HEK293T (cell line): ENCODE measurements around the gene SYS1.

ENCODE experiments used
- CTCF ChIA-PET: fragments of 350-600 bp; formaldehyde crosslinking; extraction: SDS; loops from one replicate; lab custom pipeline; 2021; ENCODE audit warnings: antibody characterized with exemption, inconsistent platforms; lab: Yijun Ruan, JAX
- POLR2A ChIA-PET: fragments of 350-600 bp; formaldehyde crosslinking; extraction: SDS; loops from one replicate; lab custom pipeline; 2020; ENCODE audit warnings: antibody characterized with exemption, inconsistent platforms; lab: Yijun Ruan, JAX
- DNase-seq: peaks from one replicate; pipeline ENCODE4 v3.0.0; 2012; ENCODE audit warnings: mixed read lengths; ENCODE audit errors: extremely low spot score
- ARNT ChIP-seq: fragments of 450-650 bp; IDR thresholded peaks from 2 replicates; pipeline ENCODE4 v1.6.1; 2017; ENCODE audit warnings: mild to moderate bottlenecking
- BHLHE40 ChIP-seq: fragments of 450-650 bp; IDR thresholded peaks from 2 replicates; pipeline ENCODE4 v1.6.1; 2016; ENCODE audit warnings: mild to moderate bottlenecking, moderate library complexity, borderline replicate concordance
- CTBP1 ChIP-seq: fragments of 450-650 bp; IDR thresholded peaks from 2 replicates; pipeline ENCODE4 v1.6.1; 2016; ENCODE audit warnings: borderline replicate concordance
- ELF4 ChIP-seq: fragments of 450-650 bp; IDR thresholded peaks from 2 replicates; pipeline ENCODE4 v1.6.1; 2017; ENCODE audit warnings: antibody characterized with exemption
- FOXA1 ChIP-seq: fragments of 450-650 bp; IDR thresholded peaks from 2 replicates; pipeline ENCODE4 v1.6.1; 2016; ENCODE audit warnings: mild to moderate bottlenecking
- FOXK2 ChIP-seq: fragments of 450-650 bp; IDR thresholded peaks from 2 replicates; pipeline ENCODE4 v1.6.1; 2016; ENCODE audit warnings: mild to moderate bottlenecking
- FOXM1 ChIP-seq: fragments of 450-650 bp; IDR thresholded peaks from 2 replicates; pipeline ENCODE4 v1.6.1; 2017; ENCODE audit warnings: mild to moderate bottlenecking, borderline replicate concordance
- HDGF ChIP-seq: fragments of 450-650 bp; IDR thresholded peaks from 2 replicates; pipeline ENCODE4 v1.6.1; 2017; ENCODE audit warnings: antibody characterized with exemption, borderline replicate concordance
- L3MBTL2 ChIP-seq: fragments of 450-650 bp; conservative IDR thresholded peaks from 2 replicates; pipeline ENCODE4 v1.6.1; 2016; ENCODE audit warnings: mild to moderate bottlenecking
- LEF1 ChIP-seq: fragments of 450-650 bp; IDR thresholded peaks from 2 replicates; pipeline ENCODE4 v1.6.1; 2017; ENCODE audit warnings: mild to moderate bottlenecking, borderline replicate concordance
- NFRKB ChIP-seq: fragments of 450-650 bp; IDR thresholded peaks from 2 replicates; pipeline ENCODE4 v1.6.1; 2016; ENCODE audit warnings: mild to moderate bottlenecking, moderate library complexity
- SP1 ChIP-seq: fragments of 450-650 bp; IDR thresholded peaks from 2 replicates; pipeline ENCODE4 v1.6.1; 2017
- SUZ12 ChIP-seq: fragments of 450-650 bp; IDR thresholded peaks from 2 replicates; pipeline ENCODE4 v1.6.1; 2016; ENCODE audit warnings: mild to moderate bottlenecking
- TARDBP ChIP-seq: fragments of 450-650 bp; IDR thresholded peaks from 2 replicates; pipeline ENCODE4 v1.6.1; 2016
- ZNF384 ChIP-seq: fragments of 450-650 bp; IDR thresholded peaks from 2 replicates; pipeline ENCODE4 v1.6.1; 2016
- TF ChIP-seq, protein P1 (sequence below): fragments of 450-650 bp; IDR thresholded peaks from 2 replicates; pipeline ENCODE4 v1.6.1; 2016

The SYS1 gene

DNA sequence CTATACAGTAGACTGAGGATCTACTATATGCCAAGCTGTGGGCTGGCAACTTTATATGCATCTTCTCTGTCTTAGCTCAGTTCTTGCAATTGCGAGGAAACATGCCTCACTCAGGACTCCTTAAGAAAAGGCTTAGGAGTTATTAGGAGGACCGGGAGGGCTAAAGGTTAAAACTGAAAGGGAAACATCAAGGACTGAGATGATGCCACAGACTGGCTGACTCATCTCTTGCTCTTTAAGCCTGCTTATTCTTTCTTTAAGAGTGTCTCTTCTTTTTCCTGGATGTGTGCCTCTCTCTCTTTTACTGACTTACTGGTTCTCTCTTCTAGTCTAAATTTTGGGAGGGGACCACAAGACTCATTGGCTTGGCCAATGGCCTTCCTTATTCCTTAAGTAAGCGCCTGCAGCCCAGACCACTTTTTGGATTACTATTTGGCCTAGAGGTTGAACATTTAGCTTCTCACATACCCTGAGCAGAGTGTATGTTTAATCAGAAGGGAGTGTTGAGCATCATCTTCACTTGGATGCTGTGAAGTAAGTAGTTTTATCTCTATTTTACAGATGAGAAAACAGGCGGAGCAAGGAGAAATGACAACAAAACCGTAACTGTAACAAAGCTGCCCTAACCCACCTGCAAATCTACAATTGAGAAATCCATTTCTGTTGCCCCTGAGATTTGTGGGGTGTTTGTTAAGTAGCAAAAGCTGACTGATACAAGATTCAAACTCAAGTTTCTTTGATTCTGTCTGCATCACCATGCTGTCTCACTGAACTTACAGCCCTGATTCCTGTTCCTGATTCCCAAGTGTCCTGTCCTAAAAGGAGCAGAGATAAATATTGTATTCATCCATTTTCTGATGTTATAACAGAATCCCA is 7.5 kb upstream of the SYS1 start:
- no peak for DNase-seq
- no peak for TF ChIP-seq ZNF384
- no peak for TF ChIP-seq CTBP1
- TF ChIP-seq SUZ12 = no peak
- TF ChIP-seq FOXA1 = no peak
- TF ChIP-seq, protein P1, sequence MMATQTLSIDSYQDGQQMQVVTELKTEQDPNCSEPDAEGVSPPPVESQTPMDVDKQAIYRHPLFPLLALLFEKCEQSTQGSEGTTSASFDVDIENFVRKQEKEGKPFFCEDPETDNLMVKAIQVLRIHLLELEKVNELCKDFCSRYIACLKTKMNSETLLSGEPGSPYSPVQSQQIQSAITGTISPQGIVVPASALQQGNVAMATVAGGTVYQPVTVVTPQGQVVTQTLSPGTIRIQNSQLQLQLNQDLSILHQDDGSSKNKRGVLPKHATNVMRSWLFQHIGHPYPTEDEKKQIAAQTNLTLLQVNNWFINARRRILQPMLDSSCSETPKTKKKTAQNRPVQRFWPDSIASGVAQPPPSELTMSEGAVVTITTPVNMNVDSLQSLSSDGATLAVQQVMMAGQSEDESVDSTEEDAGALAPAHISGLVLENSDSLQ = no peak
- no peak for TF ChIP-seq TARDBP
- TF ChIP-seq HDGF = no peak
- TF ChIP-seq ARNT = no peak
- no peak for TF ChIP-seq L3MBTL2
- no peak for TF ChIP-seq BHLHE40
- TF ChIP-seq FOXK2 = no peak
- no peak for TF ChIP-seq ELF4
- no peak for TF ChIP-seq SP1
- no peak for TF ChIP-seq FOXM1
- no peak for TF ChIP-seq LEF1
- CTCF ChIA-PET = no interaction called here
- POLR2A ChIA-PET = interaction anchor here (0.6 to 1.5 kb wide), 2 partner anchors 11 to 60 kb away, joined by 3 to 7 read pairs; partner anchors contain the start of gene PIGT

DNA sequence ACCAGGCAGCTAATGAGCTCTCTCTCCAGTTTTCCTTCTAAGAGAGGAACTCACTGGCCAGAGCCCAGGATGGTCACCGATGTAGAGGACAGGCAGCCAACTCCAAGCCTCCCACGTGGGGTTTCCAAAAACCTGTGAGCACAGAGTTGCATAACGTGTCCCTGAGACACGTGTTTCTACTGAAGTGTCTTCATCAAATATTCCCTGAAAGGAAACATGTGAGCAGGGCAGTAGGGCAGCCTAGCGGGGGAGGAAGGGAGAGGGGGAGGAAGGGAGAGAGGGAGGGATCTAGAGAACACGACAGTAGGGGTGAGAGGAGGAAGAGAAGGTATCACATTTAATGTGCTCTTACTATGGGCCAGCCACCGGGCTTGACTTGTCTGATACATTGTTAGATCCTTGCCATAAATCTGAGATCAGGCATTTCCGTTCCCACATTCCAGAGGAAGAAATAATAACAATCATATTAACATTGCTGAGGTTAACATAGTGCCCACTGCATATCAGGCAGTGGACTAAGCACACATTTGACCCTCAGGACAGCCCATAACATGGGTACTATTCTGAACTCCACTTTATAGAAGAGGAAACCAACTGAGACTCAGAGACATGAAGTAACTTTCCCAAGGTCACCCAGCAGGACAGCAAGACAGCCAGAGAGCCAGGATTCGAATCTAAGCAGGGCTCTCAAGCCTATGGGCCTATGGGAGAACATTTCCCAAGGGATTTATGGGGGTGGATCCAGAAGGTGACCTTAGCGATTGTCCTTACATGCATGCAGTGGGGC is 4.5 kb upstream of the SYS1 start:
- POLR2A ChIA-PET = no interaction called here

DNA sequence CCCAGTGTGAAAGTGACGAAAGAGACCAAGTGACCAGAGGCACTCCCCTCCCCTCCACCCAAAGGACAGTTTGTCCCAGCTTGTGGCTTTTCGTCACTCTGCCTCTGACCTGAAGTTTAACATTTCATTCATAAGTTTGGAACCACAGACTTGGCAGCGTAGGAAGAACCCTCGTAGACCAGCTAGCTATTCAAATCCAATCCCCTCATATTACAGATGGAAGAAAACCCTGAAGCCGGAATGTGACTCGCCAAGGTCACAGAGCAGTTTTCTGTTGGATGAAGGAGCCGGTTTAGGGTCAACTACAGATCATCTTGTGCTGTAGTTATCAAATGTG is 3.9 kb upstream of the SYS1 start:
- DNase-seq = no peak
- ChIA-PET POLR2A (interaction anchor here (1.3 kb wide), 1 partner anchor 15 kb away, joined by 3 read pairs; no protein-coding TSS in a partner anchor), CTCF (no interaction called here)
- TF ChIP-seq, protein P1 = no peak

More for the DNA sequence above, 4.5 kb upstream of the SYS1 start:
- no peak for DNase-seq
- CTCF ChIA-PET = no interaction called here
- TF ChIP-seq TARDBP = no peak
- no peak for TF ChIP-seq ZNF384
- TF ChIP-seq, protein P1 = no peak
- no peak for TF ChIP-seq NFRKB
- no peak for TF ChIP-seq ELF4
- TF ChIP-seq LEF1 = no peak
- TF ChIP-seq SUZ12 = no peak
- TF ChIP-seq FOXA1 = no peak
- no peak for TF ChIP-seq CTBP1

DNA sequence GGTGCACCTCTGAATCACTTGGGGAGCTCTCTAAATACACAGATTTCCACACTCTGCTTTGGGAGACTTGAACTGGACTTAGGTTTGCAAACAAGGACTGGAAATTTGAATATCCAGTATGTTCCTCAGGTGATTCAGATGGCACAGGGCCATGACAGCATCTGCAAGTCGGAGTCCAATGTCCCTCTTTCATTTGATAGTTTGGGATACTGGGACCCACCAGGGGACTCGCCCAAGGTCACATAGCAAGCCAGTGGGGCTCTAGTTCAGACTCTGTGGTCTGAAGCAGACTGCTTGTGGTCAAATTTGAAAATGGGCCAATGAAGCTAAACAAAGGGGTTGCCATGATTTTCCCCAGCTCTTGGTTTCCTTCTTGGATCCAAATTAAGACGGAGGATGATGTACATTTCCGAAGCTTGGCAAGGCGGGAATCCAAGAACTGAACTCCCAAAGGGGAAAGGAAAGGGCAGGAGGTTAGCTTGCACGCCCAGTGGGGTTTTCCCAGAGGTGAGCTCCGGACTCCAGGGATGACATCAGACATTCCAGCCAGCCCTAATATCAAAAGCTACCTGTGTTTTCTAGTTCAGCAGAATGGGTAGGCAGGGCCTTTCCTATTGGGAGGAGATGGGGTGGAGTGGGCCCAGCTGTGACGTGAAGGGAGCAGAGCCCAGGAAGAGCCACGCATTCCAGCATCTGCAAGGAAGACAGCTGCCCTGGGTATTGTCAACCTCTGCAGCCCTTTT is 3.4 kb upstream of the SYS1 start:
- TF ChIP-seq LEF1 = no peak
- no peak for TF ChIP-seq HDGF
- no peak for TF ChIP-seq BHLHE40
- TF ChIP-seq, protein P1 = no peak
- no peak for TF ChIP-seq FOXM1
- ChIA-PET POLR2A (interaction anchor here (1.3 kb wide), 1 partner anchor 14 kb away, joined by 3 read pairs; no protein-coding TSS in a partner anchor), CTCF (interaction anchor here (0.6 kb wide), 1 partner anchor 471 kb away, joined by 6 read pairs; no protein-coding TSS in a partner anchor)
- DNase-seq = no peak

DNA sequence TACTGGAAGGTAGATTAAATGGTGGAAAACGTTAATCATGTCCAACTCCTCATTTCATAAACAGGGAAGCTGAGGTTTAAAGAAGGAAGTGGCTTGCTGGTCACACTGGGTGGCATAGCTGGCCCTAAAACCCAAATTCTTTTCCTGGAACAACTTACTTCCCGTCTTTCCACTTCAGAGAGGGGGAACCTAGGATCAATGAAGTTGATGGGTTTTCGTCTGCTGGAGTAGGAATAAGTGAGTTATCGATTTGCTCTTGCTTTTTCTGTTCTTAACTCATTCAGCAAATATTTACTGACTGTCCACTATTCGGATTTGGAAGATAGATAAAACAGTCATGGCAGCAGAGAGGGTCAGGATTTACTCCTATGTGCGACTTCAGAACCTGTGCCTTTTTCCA is 1.2 kb upstream of the SYS1 start:
- ChIA-PET CTCF (interaction anchor here (1.0 to 1.5 kb wide), 3 partner anchors 25 to 88 kb away, joined by 3 to 7 read pairs (median 5); no protein-coding TSS in a partner anchor), POLR2A (interaction anchor here (1.8 to 2.9 kb wide), 4 partner anchors 12 to 75 kb away, joined by 7 to 25 read pairs (median 16); partner anchors contain the start of gene DBNDD2)
- TF ChIP-seq HDGF (no peak), ZNF384 (no peak), ARNT (no peak), FOXM1 (no peak), BHLHE40 (no peak), ELF4 (no peak), FOXK2 (no peak), LEF1 (no peak), SP1 (no peak), CTBP1 (no peak), SUZ12 (no peak)
- TF ChIP-seq, protein P1 = no peak
- no peak for DNase-seq
